ENCODE measurements around the gene GNPDA1. TPM values are rescaled to one million over a fixed set of nuclear protein-coding genes. Genes with fewer than 3 reads are reported as not detected.

The GNPDA1 gene
- polyA plus RNA-seq, 1 donor (not counting 4 experiments of a cell fraction or from before 2014, with no cell fraction given) = 18.0 TPM

DNA sequence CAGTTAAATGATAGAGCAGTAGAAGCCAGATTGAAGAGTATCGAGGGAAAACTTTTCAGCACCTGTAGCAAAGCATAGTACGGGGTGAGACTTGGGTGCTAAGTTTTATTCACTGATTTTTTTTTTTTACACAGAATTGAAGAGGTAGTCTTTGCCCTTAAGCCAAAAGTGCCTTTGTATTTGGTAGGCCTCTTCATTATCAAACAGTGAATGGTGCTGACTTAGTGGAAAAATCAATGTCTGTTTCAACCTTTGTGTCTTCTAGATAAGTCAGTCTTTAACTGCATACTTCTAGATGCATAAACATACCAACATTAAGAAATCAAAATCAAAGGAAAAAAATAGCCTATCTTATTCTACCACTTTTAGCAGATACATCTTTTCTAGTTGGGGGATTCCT, 30.2 kb downstream of the GNPDA1 start:
- Histone ChIP-seq H3K79me2 (ENCODE audit: control insufficient read depth, insufficient read depth, low read length) (peaks cover 4% of the 10 kb centered on the region), H3K36me3 (ENCODE audit: control insufficient read depth in 2 of 2, extremely low read depth in 1 of 2, insufficient read depth in 2 of 2, low read length in 2 of 2) (peaks cover 33 to 35% of the 10 kb centered on the region in 2 experiments), H3K27ac (ENCODE audit: control insufficient read depth, insufficient read depth, low read length) (no peak overlapping the region), H3K9ac (ENCODE audit: control insufficient read depth, extremely low read depth, insufficient read depth, low read length) (no peak overlapping the region), H3K4me1 (ENCODE audit: control insufficient read depth, extremely low read depth, insufficient read depth, low read length) (no peaks in the 10 kb centered on the region), H3K9me1 (ENCODE audit: control insufficient read depth, extremely low read depth, insufficient read depth, low read length) (peaks cover 2% of the 10 kb centered on the region), H2AFZ (ENCODE audit: control insufficient read depth, low read length) (no peak overlapping the region), H4K20me1 (ENCODE audit: control insufficient read depth, extremely low read depth, insufficient read depth, low read length) (no peaks in the 10 kb centered on the region), H3K9me3 (ENCODE audit: control insufficient read depth, low read depth, low read length) (no peaks in the 10 kb centered on the region), H3K4me3 (ENCODE audit: control insufficient read depth in 2 of 3, extremely low read depth in 1 of 3, insufficient read depth in 2 of 3, low read depth in 1 of 3, low read length in 3 of 3) (no peak overlapping the region), H3K4me2 (ENCODE audit: control insufficient read depth, extremely low read depth, insufficient read depth, low read depth, low read length) (no peak overlapping the region), H3K27me3 (ENCODE audit: control insufficient read depth, extremely low read depth, insufficient read depth, low read length) (no peaks in the 10 kb centered on the region)
- dilution Hi-C loops (cut with MboI; ENCODE audit: extremely low pct_ligation_motif_present, low sequenced_read_pairs) = no loop called here
- TF ChIP-seq, protein P1, sequence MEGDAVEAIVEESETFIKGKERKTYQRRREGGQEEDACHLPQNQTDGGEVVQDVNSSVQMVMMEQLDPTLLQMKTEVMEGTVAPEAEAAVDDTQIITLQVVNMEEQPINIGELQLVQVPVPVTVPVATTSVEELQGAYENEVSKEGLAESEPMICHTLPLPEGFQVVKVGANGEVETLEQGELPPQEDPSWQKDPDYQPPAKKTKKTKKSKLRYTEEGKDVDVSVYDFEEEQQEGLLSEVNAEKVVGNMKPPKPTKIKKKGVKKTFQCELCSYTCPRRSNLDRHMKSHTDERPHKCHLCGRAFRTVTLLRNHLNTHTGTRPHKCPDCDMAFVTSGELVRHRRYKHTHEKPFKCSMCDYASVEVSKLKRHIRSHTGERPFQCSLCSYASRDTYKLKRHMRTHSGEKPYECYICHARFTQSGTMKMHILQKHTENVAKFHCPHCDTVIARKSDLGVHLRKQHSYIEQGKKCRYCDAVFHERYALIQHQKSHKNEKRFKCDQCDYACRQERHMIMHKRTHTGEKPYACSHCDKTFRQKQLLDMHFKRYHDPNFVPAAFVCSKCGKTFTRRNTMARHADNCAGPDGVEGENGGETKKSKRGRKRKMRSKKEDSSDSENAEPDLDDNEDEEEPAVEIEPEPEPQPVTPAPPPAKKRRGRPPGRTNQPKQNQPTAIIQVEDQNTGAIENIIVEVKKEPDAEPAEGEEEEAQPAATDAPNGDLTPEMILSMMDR (optimal IDR thresholded peaks at IDR 0.05 in 1 of 3, IDR thresholded peaks at IDR 0.05 in 1 of 3, conservative IDR thresholded peaks at IDR 0.05 in 1 of 3; ENCODE audit: extremely low read depth in 1 of 3, insufficient read depth in 2 of 3, low read length in 3 of 3) = no peak
- TF ChIP-seq EZH2 (IDR thresholded peaks at IDR 0.05; ENCODE audit: low read length) = no peak
- DNase-seq (ENCODE audit: low read depth, low spot score) = no peak
- no peak for FAIRE-seq

DNA sequence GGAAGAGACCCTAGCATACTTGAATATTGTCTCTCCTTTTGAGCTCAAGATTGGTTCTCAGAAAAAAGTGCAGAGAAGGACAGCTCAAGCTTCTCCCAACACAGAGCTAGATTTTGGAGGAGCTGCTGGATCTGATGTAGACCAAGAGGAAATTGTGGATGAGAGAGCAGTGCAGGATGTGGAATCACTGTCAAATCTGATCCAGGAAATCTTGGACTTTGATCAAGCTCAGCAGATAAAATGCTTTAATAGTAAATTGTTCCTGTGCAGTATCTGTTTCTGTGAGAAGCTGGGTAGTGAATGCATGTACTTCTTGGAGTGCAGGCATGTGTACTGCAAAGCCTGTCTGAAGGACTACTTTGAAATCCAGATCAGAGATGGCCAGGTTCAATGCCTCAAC, 34.4 kb downstream of the GNPDA1 start:
- TF ChIP-seq, protein P1 (optimal IDR thresholded peaks at IDR 0.05 in 1 of 3, IDR thresholded peaks at IDR 0.05 in 1 of 3, conservative IDR thresholded peaks at IDR 0.05 in 1 of 3; ENCODE audit: extremely low read depth in 1 of 3, insufficient read depth in 2 of 3, low read length in 3 of 3) = no peak
- no peak for TF ChIP-seq EZH2 (IDR thresholded peaks at IDR 0.05; ENCODE audit: low read length)
- Histone ChIP-seq H3K9me3 (ENCODE audit: control insufficient read depth, low read depth, low read length) (no peaks in the 10 kb centered on the region), H3K79me2 (ENCODE audit: control insufficient read depth, insufficient read depth, low read length) (peaks cover 9% of the 10 kb centered on the region), H3K9me1 (ENCODE audit: control insufficient read depth, extremely low read depth, insufficient read depth, low read length) (peaks cover 2% of the 10 kb centered on the region), H3K4me1 (ENCODE audit: control insufficient read depth, extremely low read depth, insufficient read depth, low read length) (peaks cover 13% of the 10 kb centered on the region), H3K27ac (ENCODE audit: control insufficient read depth, insufficient read depth, low read length) (no peak overlapping the region), H3K9ac (ENCODE audit: control insufficient read depth, extremely low read depth, insufficient read depth, low read length) (no peak overlapping the region), H3K4me2 (ENCODE audit: control insufficient read depth, extremely low read depth, insufficient read depth, low read depth, low read length) (no peak overlapping the region), H4K20me1 (ENCODE audit: control insufficient read depth, extremely low read depth, insufficient read depth, low read length) (no peaks in the 10 kb centered on the region), H3K36me3 (ENCODE audit: control insufficient read depth in 2 of 2, extremely low read depth in 1 of 2, insufficient read depth in 2 of 2, low read length in 2 of 2) (peaks cover 39 to 40% of the 10 kb centered on the region in 2 experiments), H3K27me3 (ENCODE audit: control insufficient read depth, extremely low read depth, insufficient read depth, low read length) (no peaks in the 10 kb centered on the region), H3K4me3 (ENCODE audit: control insufficient read depth in 2 of 3, extremely low read depth in 1 of 3, insufficient read depth in 2 of 3, low read depth in 1 of 3, low read length in 3 of 3) (no peak overlapping the region), H2AFZ (ENCODE audit: control insufficient read depth, low read length) (no peak overlapping the region)
- FAIRE-seq = no peak
- DNase-seq (ENCODE audit: low read depth, low spot score) = no peak
- dilution Hi-C loops (cut with MboI; ENCODE audit: extremely low pct_ligation_motif_present, low sequenced_read_pairs) = no loop called here
